SK-N-SH (cell line): Measurements from ENCODE around the gene ST7. TPM values are rescaled to one million over a fixed set of nuclear protein-coding genes. Genes with fewer than 3 reads are reported as not detected.

Experiments
- CTCF ChIA-PET: fragments of 300-600, 350-600 bp; formaldehyde crosslinking; extraction: SDS; loops from one replicate; lab custom pipeline; 2021; lab: Yijun Ruan, JAX
- POLR2A ChIA-PET: fragments of 350-600 bp; sonication (Branson Sonifier 250); formaldehyde crosslinking; extraction: SDS; loops from one replicate; lab custom pipeline; 2020; ENCODE audit warnings: antibody characterized with exemption, inconsistent platforms; lab: Yijun Ruan, JAX
- DNase-seq: peaks from one replicate; pipeline ENCODE4 v3.0.0; 2012
- H2AFZ ChIP-seq: fragments of 200-600 bp; sonication (generic); 2 replicates; pipeline ENCODE4 v1.8.1; 2016; ENCODE audit warnings: antibody characterized with exemption, mild to moderate bottlenecking, low read depth
- H3F3A ChIP-seq: fragments of 200-600 bp; sonication (generic); replicated peaks from 2 replicates; pipeline ENCODE3; 2016; ENCODE audit warnings: antibody characterized with exemption, mild to moderate bottlenecking; ENCODE audit not compliant: insufficient read depth
- H3K27ac ChIP-seq, 2 experiments: fragments of 200-500 bp in 1 of 2; fragments of 200-600 bp in 1 of 2; sonication (Bioruptor generic) in 1 of 2; sonication (generic), shearing (Covaris generic) in 1 of 2; 2 replicates each; pipeline versions ENCODE4 v1.5.1 to v1.6.1; 2014 to 2016; ENCODE audit warnings: low read depth in 2 of 2, inconsistent platforms in 1 of 2, low read length in 1 of 2, mild to moderate bottlenecking in 1 of 2, mixed read lengths in 1 of 2
- H3K27me3 ChIP-seq: fragments of 200-600 bp; sonication (generic), shearing (Covaris generic); 2 replicates; pipeline ENCODE4 v1.6.1; 2016; ENCODE audit warnings: mixed run types; ENCODE audit not compliant: insufficient read depth
- H3K36me3 ChIP-seq, 2 experiments: fragments of 200-500 bp in 1 of 2; fragments of 200-600 bp in 1 of 2; sonication (Bioruptor generic) in 1 of 2; sonication (generic) in 1 of 2; replicated peaks in 1 of 2; 2 replicates each; pipeline versions ENCODE3 to v1.5.1; 2014 to 2016; ENCODE audit warnings: low read length in 1 of 2, mild to moderate bottlenecking in 1 of 2; ENCODE audit not compliant: insufficient read depth in 2 of 2, control insufficient read depth in 1 of 2
- H3K4me1 ChIP-seq, 2 experiments: fragments of 200-500 bp in 1 of 2; fragments of 200-600 bp in 1 of 2; sonication (Bioruptor generic) in 1 of 2; sonication (generic), shearing (Covaris generic) in 1 of 2; 2 replicates each; pipeline versions ENCODE4 v1.5.1 to v1.6.1; 2014 to 2016; ENCODE audit warnings: low read depth in 1 of 2, low read length in 1 of 2, mixed run types in 1 of 2; ENCODE audit not compliant: insufficient read depth in 2 of 2, control insufficient read depth in 1 of 2
- H3K4me2 ChIP-seq: fragments of 200-600 bp; sonication (generic), shearing (Covaris generic); 2 replicates; pipeline ENCODE4 v1.6.1; 2017; ENCODE audit warnings: mixed run types
- H3K4me3 ChIP-seq, 2 experiments: fragments of 200-500 bp in 1 of 2; fragments of 200-600 bp in 1 of 2; sonication (Bioruptor generic) in 1 of 2; sonication (generic), shearing (Covaris generic) in 1 of 2; 2 replicates each; pipeline versions ENCODE4 v1.5.1 to v1.8.1; 2014 to 2016; ENCODE audit warnings: low read depth in 2 of 2, inconsistent platforms in 1 of 2, low read length in 1 of 2, mild to moderate bottlenecking in 1 of 2, mixed read lengths in 1 of 2, moderate library complexity in 1 of 2
- H3K79me2 ChIP-seq: fragments of 200-600 bp; sonication (generic); 2 replicates; pipeline ENCODE4 v1.8.1; 2017; ENCODE audit warnings: mild to moderate bottlenecking; ENCODE audit not compliant: insufficient read depth
- H3K9ac ChIP-seq: fragments of 200-600 bp; sonication (generic); 2 replicates; pipeline ENCODE4 v1.6.1; 2017; ENCODE audit warnings: mixed run types
- H3K9me2 ChIP-seq: fragments of 200-600 bp; sonication (generic); 2 replicates; pipeline ENCODE4 v1.6.1; 2017; ENCODE audit warnings: mixed run types
- H3K9me3 ChIP-seq: fragments of 200-600 bp; sonication (generic); 2 replicates; pipeline ENCODE4 v1.6.1; 2017; ENCODE audit warnings: mixed run types, mild to moderate bottlenecking, moderate library complexity
- H4K20me1 ChIP-seq: fragments of 200-600 bp; sonication (generic); 2 replicates; pipeline ENCODE4 v1.6.1; 2017; ENCODE audit warnings: mild to moderate bottlenecking, mixed run types; ENCODE audit not compliant: insufficient read depth
- CHD2 ChIP-seq: fragments of 150-350 bp; IDR thresholded peaks from 2 replicates; pipeline ENCODE4 v1.6.1; 2018; ENCODE audit warnings: low read length; ENCODE audit not compliant: partially characterized antibody
- CTCF ChIP-seq: fragments of 200-600 bp; sonication (generic); IDR thresholded peaks from 2 replicates; pipeline ENCODE4 v1.6.1; 2017; ENCODE audit warnings: antibody characterized with exemption, mild to moderate bottlenecking, moderate library complexity
- ELF1 ChIP-seq: IDR thresholded peaks from 2 replicates; pipeline ENCODE4 v1.4.0; 2012
- GABPA ChIP-seq: IDR thresholded peaks from 2 replicates; pipeline ENCODE4 v1.4.0; 2012; ENCODE audit warnings: low read depth, mild to moderate bottlenecking
- IRF3 ChIP-seq: fragments of 150-350 bp; IDR thresholded peaks from 2 replicates; pipeline ENCODE4 v1.6.1; 2016; ENCODE audit warnings: mild to moderate bottlenecking, low read depth, low read length
- MXI1 ChIP-seq: IDR thresholded peaks from 2 replicates; pipeline ENCODE4 v1.6.1; 2012; ENCODE audit warnings: mild to moderate bottlenecking, low read depth, low read length, improper control_type of control experiment
- NRF1 ChIP-seq: IDR thresholded peaks from 2 replicates; pipeline ENCODE4 v1.6.1; 2012; ENCODE audit warnings: low read depth, mild to moderate bottlenecking, low read length
- PBX3 ChIP-seq: IDR thresholded peaks from 2 replicates; pipeline ENCODE4; 2012
- POLR2AphosphoS5 ChIP-seq: IDR thresholded peaks from 2 replicates; pipeline ENCODE4 v1.6.1; 2012; ENCODE audit warnings: low read depth, low read length
- RAD21 ChIP-seq: IDR thresholded peaks from 2 replicates; pipeline ENCODE4 v1.6.1; 2012; ENCODE audit warnings: mild to moderate bottlenecking, low read length
- RCOR1 ChIP-seq: fragments of 150-350 bp; IDR thresholded peaks from 2 replicates; pipeline ENCODE4 v1.6.1; 2017; ENCODE audit warnings: antibody characterized with exemption, low read length
- SIN3A ChIP-seq: IDR thresholded peaks from 2 replicates; pipeline ENCODE4 v1.6.1; 2012; ENCODE audit warnings: low read depth, mild to moderate bottlenecking, low read length, moderate library complexity, borderline replicate concordance
- WGBS: methylation state at CpG from one replicate; pipeline ENCODE4 v1.1.6; 2017; ENCODE audit warnings: low lambda C conversion rate; 5-methylcytosine and 5-hydroxymethylcytosine counted together
- polyA plus RNA-seq, 3 experiments: library from polyadenylated mRNA; depleted of rRNA; stranded (reverse); fragments of >200 nt; gene quantifications; 2 replicates each; pipeline ENCODE4 v1.2.3, GENCODE V29; 2012

Gene ST7
- polyA plus RNA-seq, 1 of the 3 experiments (the other 2 are of a cell fraction), result 23.5 TPM

GRCh38 chr7:117008118-117008885 lies 55.0 kb downstream of the ST7 start:
- ChIA-PET POLR2A (no interaction called here), CTCF (interaction anchor here (0.6 to 8.4 kb wide), 11 partner anchors 8 to 377 kb away, joined by 3 to 58 read pairs (median 5); no protein-coding TSS in a partner anchor)
- Histone ChIP-seq H3K4me3 (no peak overlapping the region), H3K36me3 (no peaks in the 10 kb centered on the region), H3K27me3 (no peaks in the 10 kb centered on the region), H3K4me1 (peaks cover 0 to 6% of the 10 kb centered on the region in 2 experiments; a peak in 3 of 4 replicates), H3K9ac (no peak overlapping the region), H3K79me2 (peaks cover 33% of the 10 kb centered on the region; the same call in 1 of the 2 replicates), H3F3A (peaks cover 14% of the 10 kb centered on the region), H3K9me3 (no peaks in the 10 kb centered on the region), H4K20me1 (no peaks in the 10 kb centered on the region), H3K4me2 (no peak overlapping the region), H3K9me2 (no peaks in the 10 kb centered on the region), H3K27ac (no peak overlapping the region), H2AFZ (no peak overlapping the region)
- no peak for TF ChIP-seq GABPA
- TF ChIP-seq CHD2, result no peak
- TF ChIP-seq CTCF, result no peak
- TF ChIP-seq MXI1, result no peak
- no peak for TF ChIP-seq RAD21
- TF ChIP-seq POLR2AphosphoS5, result no peak
- TF ChIP-seq NRF1, result no peak
- TF ChIP-seq ELF1, result no peak
- no peak for TF ChIP-seq RCOR1
- no peak for TF ChIP-seq IRF3
- TF ChIP-seq SIN3A, result no peak
- no peak for TF ChIP-seq PBX3
- no peak for DNase-seq
- 94% methylated on average over 3 of the region's 3 CpGs for WGBS
